NCI-H510A treated with DMSO at 0.1 percent for 48 hours (cell line): ENCODE results near the gene ADGRG2.

Experiments used
- DNase-seq: peaks from one replicate; lab custom pipeline; 2025; lab: John Stamatoyannopoulos, UW

Gene ADGRG2

DNA sequence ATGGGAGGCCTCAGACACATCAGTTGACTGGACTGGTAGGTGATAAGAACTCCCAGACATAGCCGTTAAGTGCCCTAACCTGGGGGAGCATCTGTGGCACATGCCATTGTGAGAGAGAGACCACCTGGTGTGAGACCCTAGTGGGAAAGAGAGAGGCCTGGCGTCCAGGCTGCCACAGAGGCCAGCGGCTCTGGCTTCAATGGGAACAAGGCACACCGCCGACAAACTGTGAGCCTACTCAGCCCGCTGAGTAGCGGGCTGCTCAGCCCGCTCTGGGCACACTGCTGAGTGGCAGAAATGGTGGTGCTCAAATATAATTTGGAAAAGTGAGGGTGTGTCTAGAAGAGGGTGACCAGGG lies 172.3 kb downstream of the ADGRG2 start:
- no peak for DNase-seq

- no peak for DNase-seq
These were observed 172.9 kb downstream of the ADGRG2 start for GRCh38 chrX:18949291-18949943.

- no peak for DNase-seq
These were observed 175.7 kb downstream of the ADGRG2 start for GRCh38 chrX:18946611-18947010.

DNA sequence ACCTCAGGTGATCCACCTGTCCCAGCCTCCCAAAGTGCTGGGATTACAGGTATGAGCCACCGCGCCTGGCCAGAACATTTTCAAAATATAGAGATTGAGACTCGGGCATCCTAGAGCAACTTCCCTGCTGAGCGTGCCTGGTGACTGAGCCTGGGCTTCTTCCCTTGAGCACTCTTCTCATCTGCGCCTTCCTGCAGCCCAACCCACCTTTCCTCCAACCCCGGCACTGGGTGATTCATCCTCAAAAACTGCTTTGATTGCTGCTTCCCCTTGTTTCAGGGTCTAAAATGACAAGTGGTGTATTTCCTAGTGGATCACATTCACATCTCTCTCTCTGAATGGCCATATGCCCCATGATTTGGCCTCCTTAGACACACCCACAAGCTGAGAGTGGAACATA lies 176.1 kb downstream of the ADGRG2 start:
- DNase-seq, result no peak

DNA sequence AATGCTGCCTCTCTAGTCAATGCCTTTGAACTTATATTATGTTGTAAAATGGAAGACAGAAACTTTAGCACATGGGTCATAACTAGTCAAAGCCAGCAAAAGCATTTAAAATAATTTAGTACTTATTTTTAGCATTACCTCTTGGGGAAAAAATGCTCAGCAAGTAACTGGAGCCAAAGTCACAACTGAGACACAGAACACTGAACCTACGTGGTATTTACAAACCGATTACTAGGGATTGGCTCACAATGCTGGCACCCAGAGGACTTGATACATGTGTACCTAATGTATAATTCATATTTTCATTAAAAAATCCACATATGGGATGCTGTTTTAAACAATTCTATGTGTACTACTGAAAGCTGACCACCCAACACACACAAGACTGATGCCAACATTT lies 176.8 kb downstream of the ADGRG2 start:
- DNase-seq, result no peak

- no peak for DNase-seq
These were observed 177.8 kb downstream of the ADGRG2 start for GRCh38 chrX:18944482-18944881.

- DNase-seq, result no peak
These were observed 180.4 kb downstream of the ADGRG2 start for GRCh38 chrX:18941896-18942295.
